Measurements from ENCODE around the gene PSG5.

DNA sequence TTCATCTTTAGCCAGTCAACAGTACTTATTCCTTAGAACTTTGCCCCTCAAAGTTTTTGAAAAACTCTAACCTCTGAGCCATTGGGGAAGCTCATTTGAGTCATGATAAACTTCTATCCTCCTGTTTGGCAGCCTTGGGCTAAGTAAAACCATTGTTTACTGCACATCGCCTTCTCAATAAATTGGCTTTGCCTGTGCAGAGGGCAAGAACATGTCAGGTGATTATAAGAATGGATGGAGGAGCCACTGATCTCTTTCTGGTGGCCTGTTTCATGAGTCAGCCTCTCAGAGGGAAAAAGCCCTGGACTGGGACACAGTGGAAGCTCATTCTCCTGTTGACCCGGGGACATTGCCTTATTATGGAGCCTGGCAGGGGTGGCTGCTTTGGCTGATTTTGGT is 38.5 kb upstream of the PSG5 start:
- TF ChIP-seq, protein P1, sequence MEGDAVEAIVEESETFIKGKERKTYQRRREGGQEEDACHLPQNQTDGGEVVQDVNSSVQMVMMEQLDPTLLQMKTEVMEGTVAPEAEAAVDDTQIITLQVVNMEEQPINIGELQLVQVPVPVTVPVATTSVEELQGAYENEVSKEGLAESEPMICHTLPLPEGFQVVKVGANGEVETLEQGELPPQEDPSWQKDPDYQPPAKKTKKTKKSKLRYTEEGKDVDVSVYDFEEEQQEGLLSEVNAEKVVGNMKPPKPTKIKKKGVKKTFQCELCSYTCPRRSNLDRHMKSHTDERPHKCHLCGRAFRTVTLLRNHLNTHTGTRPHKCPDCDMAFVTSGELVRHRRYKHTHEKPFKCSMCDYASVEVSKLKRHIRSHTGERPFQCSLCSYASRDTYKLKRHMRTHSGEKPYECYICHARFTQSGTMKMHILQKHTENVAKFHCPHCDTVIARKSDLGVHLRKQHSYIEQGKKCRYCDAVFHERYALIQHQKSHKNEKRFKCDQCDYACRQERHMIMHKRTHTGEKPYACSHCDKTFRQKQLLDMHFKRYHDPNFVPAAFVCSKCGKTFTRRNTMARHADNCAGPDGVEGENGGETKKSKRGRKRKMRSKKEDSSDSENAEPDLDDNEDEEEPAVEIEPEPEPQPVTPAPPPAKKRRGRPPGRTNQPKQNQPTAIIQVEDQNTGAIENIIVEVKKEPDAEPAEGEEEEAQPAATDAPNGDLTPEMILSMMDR (IDR thresholded peaks at IDR 0.05; ENCODE audit: low read depth, low read length), result no peak
- TF ChIP-seq POLR2A (IDR thresholded peaks at IDR 0.05; ENCODE audit: extremely low read depth, insufficient read length), result no peak

Measured in NB4 (cell line).